Tibial nerve (tissue), 3 donors: ENCODE results near the gene FBXO42.

ENCODE experiments used
- POLR2A ChIP-seq, 2 donors: fragments of 450-650 bp; IDR thresholded peaks; one replicate each; pipeline ENCODE4 v1.6.1; 2017; ENCODE audit warnings: antibody characterized with exemption in 2 of 2, mild to moderate bottlenecking in 2 of 2, moderate library complexity in 2 of 2
- TF ChIP-seq, protein P1 (sequence below), 5 experiments: fragments of 200-600 bp in 3 of 5; fragments of 450-650 bp in 2 of 5; sonication (generic) in 3 of 5; IDR thresholded peaks; one replicate each; pipeline ENCODE4 v1.5.1; 2016 to 2019; ENCODE audit warnings: antibody characterized with exemption in 5 of 5, mild to moderate bottlenecking in 3 of 5, moderate library complexity in 2 of 5

DNA sequence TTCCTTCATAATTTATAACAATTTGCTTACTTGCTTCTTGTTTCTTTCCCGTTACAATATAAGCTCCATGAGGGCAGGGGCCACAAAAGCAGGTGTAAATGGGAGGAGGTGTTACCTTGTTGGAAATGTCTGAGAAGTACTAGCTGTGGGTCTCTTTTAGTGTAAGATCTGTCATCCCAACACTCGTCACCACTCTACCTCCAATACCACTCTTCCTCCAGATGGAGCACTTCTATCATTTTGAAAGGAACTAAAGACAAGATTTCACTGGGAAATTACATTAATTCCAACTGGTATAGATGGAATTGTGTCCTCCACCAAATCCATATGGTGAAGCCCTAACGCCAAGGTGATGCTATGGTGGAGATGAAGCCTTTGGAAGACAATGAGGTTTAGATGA, 62.3 kb downstream of the FBXO42 start:
- TF ChIP-seq, protein P1, sequence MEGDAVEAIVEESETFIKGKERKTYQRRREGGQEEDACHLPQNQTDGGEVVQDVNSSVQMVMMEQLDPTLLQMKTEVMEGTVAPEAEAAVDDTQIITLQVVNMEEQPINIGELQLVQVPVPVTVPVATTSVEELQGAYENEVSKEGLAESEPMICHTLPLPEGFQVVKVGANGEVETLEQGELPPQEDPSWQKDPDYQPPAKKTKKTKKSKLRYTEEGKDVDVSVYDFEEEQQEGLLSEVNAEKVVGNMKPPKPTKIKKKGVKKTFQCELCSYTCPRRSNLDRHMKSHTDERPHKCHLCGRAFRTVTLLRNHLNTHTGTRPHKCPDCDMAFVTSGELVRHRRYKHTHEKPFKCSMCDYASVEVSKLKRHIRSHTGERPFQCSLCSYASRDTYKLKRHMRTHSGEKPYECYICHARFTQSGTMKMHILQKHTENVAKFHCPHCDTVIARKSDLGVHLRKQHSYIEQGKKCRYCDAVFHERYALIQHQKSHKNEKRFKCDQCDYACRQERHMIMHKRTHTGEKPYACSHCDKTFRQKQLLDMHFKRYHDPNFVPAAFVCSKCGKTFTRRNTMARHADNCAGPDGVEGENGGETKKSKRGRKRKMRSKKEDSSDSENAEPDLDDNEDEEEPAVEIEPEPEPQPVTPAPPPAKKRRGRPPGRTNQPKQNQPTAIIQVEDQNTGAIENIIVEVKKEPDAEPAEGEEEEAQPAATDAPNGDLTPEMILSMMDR (IDR thresholded peaks at IDR 0.05), result no peak
- TF ChIP-seq POLR2A (IDR thresholded peaks at IDR 0.05), result no peak
